ENCODE data around the gene SH3RF3. TPM values are rescaled to one million over a fixed set of nuclear protein-coding genes. Genes with fewer than 3 reads are reported as not detected.

The SH3RF3 gene
- total RNA-seq, 2 experiments from 2014 or later = 0.25 to 0.44 TPM

- POLR2A ChIA-PET = no interaction called here
- CTCF ChIA-PET = no interaction called here
Measured at GRCh38 chr2:109448207-109448606, 319.2 kb downstream of the SH3RF3 start.

- POLR2A ChIA-PET = no interaction called here
- CTCF ChIA-PET = no interaction called here
Measured at GRCh38 chr2:109448946-109449788, 320.2 kb downstream of the SH3RF3 start.

- CTCF ChIA-PET = no interaction called here
- POLR2A ChIA-PET = no interaction called here
Measured at GRCh38 chr2:109450574-109451273, 321.7 kb downstream of the SH3RF3 start.

- ChIA-PET POLR2A (no interaction called here), CTCF (no interaction called here)
Measured at GRCh38 chr2:109451671-109452070, 322.7 kb downstream of the SH3RF3 start.

- POLR2A ChIA-PET = no interaction called here
- CTCF ChIA-PET = no interaction called here
Measured at GRCh38 chr2:109452318-109453305, 323.6 kb downstream of the SH3RF3 start.

- ChIA-PET POLR2A (no interaction called here), CTCF (no interaction called here)
Measured at GRCh38 chr2:109453371-109453995, 324.5 kb downstream of the SH3RF3 start.

GRCh38 chr2:109454304-109454703 is 325.3 kb downstream of the SH3RF3 start:
- ChIA-PET CTCF (no interaction called here), POLR2A (no interaction called here)

GRCh38 chr2:109454765-109455394 is 325.9 kb downstream of the SH3RF3 start:
- POLR2A ChIA-PET = no interaction called here
- CTCF ChIA-PET = no interaction called here

- CTCF ChIA-PET = no interaction called here
Measured at GRCh38 chr2:109455731-109456691, 327.0 kb downstream of the SH3RF3 start.

GRCh38 chr2:109456776-109457175 is 327.8 kb downstream of the SH3RF3 start:
- ChIA-PET CTCF (no interaction called here), POLR2A (no interaction called here)

More at GRCh38 chr2:109455731-109456691, 327.0 kb downstream of the SH3RF3 start:
- POLR2A ChIA-PET = no interaction called here

GRCh38 chr2:109457366-109457765 is 328.4 kb downstream of the SH3RF3 start:
- CTCF ChIA-PET = no interaction called here
- POLR2A ChIA-PET = no interaction called here

- POLR2A ChIA-PET = no interaction called here
- CTCF ChIA-PET = no interaction called here
Measured at GRCh38 chr2:109457794-109458193, 328.8 kb downstream of the SH3RF3 start.

- ChIA-PET POLR2A (no interaction called here), CTCF (no interaction called here)
Measured at GRCh38 chr2:109458512-109458911, 329.5 kb downstream of the SH3RF3 start.

- ChIA-PET CTCF (no interaction called here), POLR2A (no interaction called here)
Measured at GRCh38 chr2:109459485-109459884, 330.5 kb downstream of the SH3RF3 start.

GRCh38 chr2:109460553-109461324 is 331.7 kb downstream of the SH3RF3 start:
- POLR2A ChIA-PET = no interaction called here
- CTCF ChIA-PET = no interaction called here

GRCh38 chr2:109463236-109463635 is 334.2 kb downstream of the SH3RF3 start:
- CTCF ChIA-PET = no interaction called here
- POLR2A ChIA-PET = no interaction called here

GRCh38 chr2:109463891-109464290 is 334.9 kb downstream of the SH3RF3 start:
- CTCF ChIA-PET = no interaction called here
- POLR2A ChIA-PET = no interaction called here

Measured in activated CD8-positive, alpha-beta memory T cell treated with anti-CD3 and anti-CD28 coated beads for 36 hours (primary cell).